Amygdala (tissue), 56 donors: ENCODE results near the gene IGSF8.
"Not testable (repeated sequence)": the region's sequence is repeated elsewhere in the genome, so short reads cannot be mapped to it uniquely, and the experiment has no call there.

ENCODE experiments used
- DNase-seq, 56 donors: peaks; one replicate each; lab custom pipeline; 2025; lab: John Stamatoyannopoulos, UW

Gene IGSF8

GRCh38 chr1:160074865-160075264 lies 23.6 kb downstream of the IGSF8 start:
- DNase-seq: no peak

GRCh38 chr1:160071289-160071688 lies 27.1 kb downstream of the IGSF8 start:
- no peak for DNase-seq

DNA sequence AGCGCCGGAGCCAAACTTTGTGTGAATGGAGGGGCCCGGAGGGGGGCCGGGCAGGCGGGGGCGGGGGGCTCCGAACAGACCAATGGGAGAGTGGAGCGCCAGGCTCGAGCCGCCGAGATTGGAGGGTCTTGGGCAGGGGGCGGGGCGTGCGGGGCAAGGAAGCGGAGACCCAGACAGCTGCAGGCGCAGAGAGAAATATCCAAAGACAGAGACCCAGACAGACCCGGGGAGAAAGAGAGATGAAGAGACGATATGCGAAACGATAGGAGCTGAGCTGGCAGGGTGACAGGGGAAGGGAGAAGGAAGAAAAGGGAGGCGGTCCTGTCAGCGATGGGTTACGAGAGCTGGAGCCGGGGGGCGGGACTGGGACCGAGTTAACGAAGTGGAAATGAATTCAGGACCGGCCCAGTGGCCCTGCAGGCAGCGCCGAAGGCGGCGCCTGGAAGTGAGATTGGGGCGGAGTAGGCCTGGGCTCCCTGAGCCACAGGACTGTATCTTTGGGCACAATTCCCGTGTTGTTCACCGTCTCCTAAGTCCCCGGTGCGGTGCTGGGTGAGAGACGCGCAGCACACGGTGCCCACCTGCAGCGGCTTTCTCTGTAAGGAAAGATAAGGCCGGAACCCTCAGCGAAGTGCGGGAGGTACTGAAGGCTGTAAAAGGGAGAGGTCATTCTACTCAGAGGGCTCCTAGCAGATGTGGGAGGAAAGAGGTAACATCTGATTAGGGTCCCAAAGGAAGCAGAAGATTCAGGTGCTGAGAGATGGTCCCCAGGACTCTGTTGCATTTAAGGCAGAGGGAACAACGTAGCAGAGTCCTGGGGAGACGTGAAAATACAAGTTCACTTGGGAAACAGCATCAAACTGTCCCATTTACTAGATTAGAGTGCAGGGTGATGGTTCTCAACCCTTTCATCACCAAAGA lies 27.9 kb downstream of the IGSF8 start:
- DNase-seq: peak in 55 of 56 donors; percentile 60 to 95 (median 88)

- peak in 8 of 56 donors; percentile 31 to 55 (median 49) for DNase-seq
Measured at GRCh38 chr1:160069460-160070231, 28.8 kb downstream of the IGSF8 start, which contains the start of gene KCNJ10. KCNJ10 (minus strand) TSS chr1:160070160; CDS start chr1:160042532, 27,628 bp downstream.

DNA sequence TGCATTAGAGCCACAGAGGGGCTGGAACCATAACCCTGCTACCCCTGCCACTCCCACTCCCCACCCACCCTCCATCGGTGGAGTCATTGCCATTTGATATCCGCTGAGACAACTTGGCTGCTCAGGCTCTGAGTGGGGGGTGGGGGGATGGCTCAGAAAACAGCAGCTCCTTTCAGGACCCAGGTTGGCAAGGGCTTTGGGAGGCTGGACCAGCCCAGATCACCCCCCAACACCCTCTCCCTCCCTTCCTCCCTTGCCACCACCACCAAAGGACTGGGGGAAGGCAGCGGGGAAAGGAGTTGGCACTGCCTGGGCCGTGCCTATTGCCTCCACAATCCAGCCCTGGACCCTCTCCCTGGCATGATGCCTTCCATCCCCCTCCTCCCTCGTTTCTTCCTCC lies 30.2 kb downstream of the IGSF8 start:
- DNase-seq: peak in 55 of 56 donors; percentile 40 to 95 (median 84)

DNA sequence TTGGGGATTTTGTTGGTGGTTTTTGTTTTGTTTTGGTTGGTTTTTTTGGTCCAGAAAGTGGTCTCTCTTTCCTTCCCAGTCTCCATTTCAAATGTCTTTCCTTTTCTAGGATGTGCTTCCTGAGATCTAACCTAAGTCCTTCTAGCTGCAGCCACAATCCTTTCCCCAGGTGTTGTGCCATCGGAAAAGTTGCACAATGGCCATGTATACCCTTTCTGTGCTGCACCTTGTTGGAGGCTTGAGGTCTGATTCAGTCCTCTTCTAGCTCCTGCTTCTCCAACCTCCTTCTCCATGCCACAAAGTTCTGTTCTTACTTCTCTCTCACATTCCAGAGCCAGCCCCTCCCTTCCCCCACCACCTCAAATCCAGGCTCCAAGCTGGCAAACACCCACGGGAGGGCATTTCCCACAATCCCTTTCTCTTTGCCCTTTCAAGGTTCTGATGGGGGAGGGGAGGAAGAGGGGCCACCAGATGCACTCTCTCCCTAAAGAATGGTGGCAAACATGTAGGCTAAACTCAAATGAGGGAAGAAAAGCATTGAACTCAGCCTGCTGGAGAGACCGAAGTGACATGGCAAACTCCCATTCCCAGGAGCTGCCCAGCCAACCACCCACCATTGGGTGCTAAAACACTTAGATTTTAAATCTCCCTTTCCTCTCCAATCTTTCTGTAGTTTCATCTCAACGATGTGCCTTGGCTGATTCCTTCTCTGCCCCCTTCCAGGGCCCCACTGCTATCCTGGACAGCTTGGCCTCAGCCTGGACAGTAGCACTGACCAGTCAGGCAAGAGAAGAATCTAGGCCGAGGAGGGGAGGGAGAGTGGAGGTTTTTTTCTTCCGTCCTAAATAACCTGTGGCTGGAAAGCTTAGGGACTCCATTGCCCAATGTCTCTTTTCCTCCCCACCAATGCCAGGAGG lies 31.3 kb downstream of the IGSF8 start:
- peak in 8 of 56 donors; percentile 24 to 56 (median 42) for DNase-seq

GRCh38 chr1:160064746-160065145 lies 33.7 kb downstream of the IGSF8 start:
- DNase-seq: no peak

DNA sequence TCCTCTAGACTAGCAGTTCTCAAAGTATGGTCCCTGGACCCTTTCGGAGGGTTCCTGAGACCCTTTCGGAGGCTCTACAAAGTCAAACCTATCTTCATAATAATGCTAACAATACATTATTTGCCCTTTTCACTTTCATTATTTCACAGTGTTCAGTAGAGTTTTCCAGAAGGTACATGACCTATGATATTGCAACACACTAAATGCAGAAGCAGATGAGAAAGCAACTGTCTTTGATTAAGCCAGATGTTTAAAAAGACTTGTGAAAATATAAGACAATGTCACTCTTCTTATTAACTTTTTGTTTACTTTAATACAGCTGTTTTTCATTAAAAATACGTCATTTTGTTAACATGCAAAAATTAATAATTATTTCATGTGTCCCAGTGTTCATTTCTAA lies 34.3 kb downstream of the IGSF8 start:
- DNase-seq: no peak

DNA sequence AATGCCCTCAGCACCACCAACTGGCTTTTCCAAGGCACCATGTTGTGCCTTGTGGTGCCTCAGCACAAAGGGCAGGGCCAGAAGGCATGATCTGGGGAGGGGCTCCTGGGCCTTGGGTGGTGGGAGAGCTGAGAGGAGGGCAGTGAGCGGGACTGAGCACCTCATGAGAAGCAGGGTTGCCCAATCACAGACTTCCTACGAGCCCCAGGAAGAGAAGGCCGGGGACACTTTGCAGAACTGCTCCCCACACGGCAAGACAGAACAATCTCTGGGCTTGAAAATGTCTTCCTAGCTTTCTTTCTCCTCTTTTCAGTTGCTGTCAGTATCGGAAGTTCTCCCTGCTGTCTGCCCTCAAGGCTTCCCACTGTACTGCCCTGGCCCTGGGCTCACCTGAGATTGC lies 35.2 kb downstream of the IGSF8 start:
- no peak for DNase-seq

GRCh38 chr1:160062230-160062532 lies 36.2 kb downstream of the IGSF8 start:
- DNase-seq: peak; percentile 44 to 99 (median 94)

- DNase-seq: peak in 21 of 56 donors; percentile 24 to 83 (median 56)
Measured at GRCh38 chr1:160061369-160062229, 36.8 kb downstream of the IGSF8 start.

DNA sequence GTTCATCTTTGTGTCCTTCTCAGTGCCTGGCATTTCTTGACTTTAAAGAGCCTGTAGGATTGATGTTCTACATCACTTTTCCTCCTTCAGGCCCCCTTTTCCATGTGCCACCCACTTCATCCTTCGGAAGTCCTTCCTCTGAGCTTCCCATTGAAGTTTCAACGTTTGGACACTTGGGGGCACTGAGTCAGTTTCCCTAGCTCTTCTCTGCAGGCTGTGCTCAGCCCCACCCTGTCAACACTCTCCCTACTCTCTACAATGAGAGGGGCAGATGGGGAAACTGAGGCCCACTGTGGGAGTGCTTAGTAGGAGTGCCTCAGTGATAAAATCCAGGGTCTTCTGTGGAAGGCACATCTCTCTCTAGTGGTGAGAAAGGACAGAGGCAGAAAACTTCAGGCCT lies 40.3 kb downstream of the IGSF8 start:
- DNase-seq: peak in 5 of 56 donors; percentile 21 to 36 (median 24)

GRCh38 chr1:160056648-160057169 lies 41.7 kb downstream of the IGSF8 start:
- no peak for DNase-seq

DNA sequence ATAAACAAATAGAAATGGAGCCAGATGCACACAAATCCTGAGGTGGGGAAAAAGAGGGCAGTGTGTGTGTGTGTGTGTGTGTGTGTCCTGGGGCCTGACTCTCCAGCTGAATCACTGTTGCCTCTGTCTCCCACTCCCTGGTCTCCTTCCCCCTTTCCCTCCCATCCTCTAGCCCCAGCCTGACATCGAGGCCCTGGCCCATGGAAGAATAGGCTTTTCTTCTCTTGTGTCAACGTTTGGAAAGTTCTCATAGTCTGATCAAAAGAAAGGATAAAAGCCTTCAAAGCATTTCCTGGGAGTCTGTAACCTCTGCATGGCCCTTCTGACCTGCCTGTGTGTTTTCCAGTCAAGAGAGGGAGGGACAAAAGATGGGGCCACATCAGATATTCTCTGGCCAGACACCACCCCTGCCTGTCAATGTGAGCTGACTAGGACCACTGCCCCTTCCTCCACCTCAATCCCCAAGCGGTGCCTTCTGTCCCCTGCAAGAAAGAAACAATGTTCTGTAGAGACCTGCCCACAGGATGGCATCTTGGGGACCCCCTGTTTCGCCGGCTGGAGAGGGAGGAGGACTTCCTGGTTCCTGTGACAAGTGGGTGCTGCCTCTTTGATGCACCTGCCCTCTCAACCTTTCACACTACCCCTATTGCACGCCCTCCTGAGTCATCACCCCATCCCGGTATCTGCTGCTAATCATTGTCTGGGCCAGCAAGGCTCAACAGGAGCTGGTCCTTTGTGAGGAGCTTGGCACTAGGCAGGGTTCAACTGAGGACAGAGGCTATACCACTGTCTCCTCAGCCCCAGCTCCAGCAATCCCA lies 44.7 kb downstream of the IGSF8 start:
- peak in 1 of 56 donors; percentile 25 for DNase-seq

GRCh38 chr1:160052936-160053335 lies 45.5 kb downstream of the IGSF8 start:
- no peak for DNase-seq

GRCh38 chr1:160050619-160051018 lies 47.8 kb downstream of the IGSF8 start:
- no peak for DNase-seq

DNA sequence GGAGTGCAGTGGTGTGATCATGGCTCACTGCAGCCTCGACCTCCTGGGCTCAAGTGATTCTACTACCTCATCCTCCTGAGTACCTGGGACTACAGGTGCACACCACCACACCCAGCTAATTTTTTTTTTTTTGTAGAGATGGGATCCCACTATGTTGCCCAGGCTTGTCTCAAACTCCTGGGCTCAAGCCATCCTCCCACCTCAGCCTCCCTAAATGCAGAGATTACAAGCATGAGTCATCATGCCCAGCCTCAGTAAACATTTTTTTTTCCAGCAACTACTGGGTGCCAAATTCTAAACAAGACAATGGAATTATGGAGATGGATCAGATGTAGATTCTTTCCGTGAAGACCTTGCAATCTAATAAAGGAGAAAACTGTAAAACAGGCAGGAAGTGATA lies 48.2 kb downstream of the IGSF8 start:
- DNase-seq: not testable (repeated sequence)

DNA sequence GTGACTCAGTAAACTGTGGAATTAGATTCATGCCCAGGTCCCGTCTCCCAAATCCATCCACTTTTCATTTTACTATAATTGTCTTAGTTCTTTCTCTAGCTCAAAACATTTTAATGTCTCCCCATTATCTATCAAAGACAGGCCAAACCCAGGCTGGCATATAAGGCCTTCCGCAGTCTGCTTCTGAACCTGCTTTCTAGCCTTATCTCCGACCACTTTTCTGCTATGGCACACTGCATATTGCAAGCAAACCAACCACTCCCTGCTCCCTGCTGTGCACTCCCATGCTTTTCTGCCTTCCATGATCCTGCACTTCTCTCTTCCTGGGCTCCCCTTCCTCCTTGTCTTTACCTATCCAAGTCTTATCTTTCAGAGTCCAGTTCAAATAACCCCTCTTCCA lies 49.3 kb downstream of the IGSF8 start:
- DNase-seq: no peak
